Endothelial cell of umbilical vein (primary cell): Measurements from ENCODE around the gene UBE2E2. TPM values are rescaled to one million over a fixed set of nuclear protein-coding genes. Genes with fewer than 3 reads are reported as not detected.

ENCODE experiments used
- BruUV-seq: library from RNA; stranded (reverse); fragments of 400-500 nt; replicated peaks from 2 replicates; lab custom pipeline; 2021; lab: Mats Ljungman, UMichigan
- CTCF ChIA-PET: fragments of 300-600, 350-600 bp; sonication (Branson Sonifier 250); formaldehyde crosslinking; loops from one replicate; lab custom pipeline; 2021; ENCODE audit warnings: antibody characterized with exemption, inconsistent platforms; lab: Charles Lee
- POLR2A ChIA-PET: fragments of 300-600, 350-600 bp; sonication (Branson Sonifier 250); formaldehyde crosslinking; loops from one replicate; lab custom pipeline; 2021; ENCODE audit warnings: antibody characterized with exemption, inconsistent platforms; lab: Charles Lee
- DNase-seq: peaks from one replicate; pipeline ENCODE4 v3.0.0-alpha.2; 2011; ENCODE audit warnings: low read depth, low spot score
- FAIRE-seq: peaks from 2 replicates; lab custom pipeline; 2011; peaks lifted over from hg19 to GRCh38; lab: Jason Lieb, UNC
- H2AFZ ChIP-seq: 2 replicates; pipeline ENCODE4 v1.6.0; 2012; ENCODE audit warnings: low read depth, low read length, control low read depth, inconsistent platforms
- H3K27ac ChIP-seq: 2 replicates; pipeline ENCODE4 v1.5.1; 2011; ENCODE audit warnings: low read depth, mild to moderate bottlenecking, control low read depth, low read length, moderate library complexity; ENCODE audit not compliant: insufficient read depth
- H3K27me3 ChIP-seq, 2 experiments: 2 replicates each; pipeline versions ENCODE4 v1.6.0 to v1.6.1; 2011; ENCODE audit warnings: low read length in 2 of 2, mixed read lengths in 1 of 2; ENCODE audit not compliant: control insufficient read depth in 2 of 2, insufficient read depth in 2 of 2
- H3K36me3 ChIP-seq, 2 experiments: 2 replicates in 1 of 2; 3 replicates in 1 of 2; pipeline ENCODE4 v1.5.1; 2011; ENCODE audit warnings: low read length in 2 of 2, mild to moderate bottlenecking in 1 of 2, moderate library complexity in 1 of 2; ENCODE audit not compliant: control insufficient read depth in 2 of 2, insufficient read depth in 2 of 2; ENCODE audit errors: extremely low read depth in 1 of 2
- H3K4me1 ChIP-seq: 3 replicates; pipeline ENCODE4 v1.5.1; 2011; ENCODE audit warnings: mild to moderate bottlenecking, low read length; ENCODE audit not compliant: control insufficient read depth, insufficient read depth; ENCODE audit errors: extremely low read depth
- H3K4me2 ChIP-seq: 2 replicates; pipeline ENCODE4 v1.6.1; 2011; ENCODE audit warnings: low read length, control low read depth, mixed read lengths; ENCODE audit not compliant: insufficient read depth
- H3K4me3 ChIP-seq, 3 experiments: fragments of 200-600 bp in 1 of 3; sonication (generic), shearing (Covaris generic) in 1 of 3; replicated peaks in 1 of 3; 2 replicates each; pipeline ENCODE4 v1.5.1; 2011 to 2016; ENCODE audit warnings: control low read depth in 3 of 3, low read length in 3 of 3, mild to moderate bottlenecking in 2 of 3, inconsistent platforms in 1 of 3, low read depth in 1 of 3, moderate library complexity in 1 of 3; ENCODE audit not compliant: insufficient read depth in 1 of 3
- H3K79me2 ChIP-seq: 2 replicates; pipeline ENCODE4 v1.6.0; 2012; ENCODE audit warnings: low read length, inconsistent platforms; ENCODE audit not compliant: control insufficient read depth, insufficient read depth
- H3K9ac ChIP-seq: replicated peaks from 2 replicates; pipeline ENCODE3; 2011; ENCODE audit warnings: low read length, control low read depth; ENCODE audit not compliant: insufficient read depth; ENCODE audit errors: extremely low read depth
- H3K9me1 ChIP-seq: replicated peaks from 3 replicates; pipeline ENCODE4 v1.6.0; 2011; ENCODE audit warnings: mild to moderate bottlenecking, low read length; ENCODE audit not compliant: control insufficient read depth, insufficient read depth; ENCODE audit errors: extremely low read depth
- H3K9me3 ChIP-seq: replicated peaks from 2 replicates; pipeline ENCODE4 v1.5.1; 2012; ENCODE audit warnings: low read length, inconsistent platforms; ENCODE audit not compliant: control insufficient read depth, insufficient read depth
- H4K20me1 ChIP-seq: replicated peaks from 2 replicates; pipeline ENCODE3; 2011; ENCODE audit warnings: mild to moderate bottlenecking, low read length; ENCODE audit not compliant: control insufficient read depth, insufficient read depth; ENCODE audit errors: extremely low read depth
- EZH2 ChIP-seq: IDR thresholded peaks from 2 replicates; pipeline ENCODE4 v1.6.1; 2012; ENCODE audit warnings: borderline replicate concordance, low read depth, mild to moderate bottlenecking, moderate library complexity, low read length, inconsistent platforms; ENCODE audit not compliant: severe bottlenecking
- FOS ChIP-seq: IDR thresholded peaks from 2 replicates; pipeline ENCODE4 v1.6.1; 2011; ENCODE audit warnings: mild to moderate bottlenecking, low read length, moderate library complexity, borderline replicate concordance; ENCODE audit not compliant: insufficient read depth
- GATA2 ChIP-seq: IDR thresholded peaks from 2 replicates; pipeline ENCODE4 v1.7.0; 2011; ENCODE audit warnings: low read depth, mild to moderate bottlenecking, moderate library complexity, mixed read lengths, low read length; ENCODE audit not compliant: insufficient read length, insufficient read depth
- JUN ChIP-seq: IDR thresholded peaks from 2 replicates; pipeline ENCODE4 v1.6.1; 2011; ENCODE audit warnings: borderline replicate concordance, low read depth; ENCODE audit not compliant: insufficient read length, insufficient read depth
- MYC ChIP-seq: IDR thresholded peaks from one replicate; pipeline ENCODE4 v1.6.1; 2011; ENCODE audit warnings: mild to moderate bottlenecking, low read depth, low read length
- POLR2A ChIP-seq: IDR thresholded peaks from 2 replicates; pipeline ENCODE4 v1.6.1; 2012; ENCODE audit warnings: low read depth, mild to moderate bottlenecking, control low read depth, low read length
- POLR2AphosphoS5 ChIP-seq: IDR thresholded peaks from 2 replicates; pipeline ENCODE4 v1.6.1; 2012; ENCODE audit warnings: low read depth, mild to moderate bottlenecking, control low read depth, low read length, moderate library complexity; ENCODE audit not compliant: insufficient read depth
- dilution Hi-C: fragments of 300-500 bp; cut with MboI; formaldehyde crosslinking; loops from one replicate; pipeline ENCODE4 v1.15.0; 2019; ENCODE audit warnings: low sequenced_read_pairs; ENCODE audit not compliant: extremely low pct_ligation_motif_present
- intact Hi-C: fragments of 100-400 bp; cut with micrococcal nuclease; formaldehyde crosslinking; loops from one replicate; pipeline ENCODE4 v1.10.0; 2022
- polyA plus RNA-seq, 4 experiments: library from polyadenylated mRNA; depleted of rRNA in 3 of 4; stranded (reverse) in 3 of 4; unstranded in 1 of 4; fragments of >200 nt; gene quantifications; 2 replicates each; pipeline versions ENCODE4 v1.2.1 to v1.2.3, GENCODE V29; 2011 to 2012; ENCODE audit warnings: missing spikeins in 1 of 4
- total RNA-seq: library from RNA; stranded (reverse); gene quantifications from 2 replicates; pipeline ENCODE4 v1.2.3, GENCODE V29; 2021
- TF ChIP-seq, protein P1 (sequence below), 2 donors: IDR thresholded peaks; 1 replicate in 1 of 2; 2 replicates in 1 of 2; pipeline ENCODE4 v1.5.1; 2011; ENCODE audit warnings: low read length in 2 of 2, mild to moderate bottlenecking in 2 of 2, moderate library complexity in 2 of 2, control low read depth in 1 of 2, inconsistent platforms in 1 of 2, low read depth in 1 of 2; ENCODE audit not compliant: insufficient read depth in 1 of 2; ENCODE audit errors: extremely low read depth in 1 of 2
- TF ChIP-seq, protein P2 (sequence below): IDR thresholded peaks from 2 replicates; pipeline ENCODE4 v1.6.1; 2011; ENCODE audit not compliant: insufficient read depth, insufficient read length

The UBE2E2 gene
- total and polyA plus RNA-seq, 2 donors (not counting 3 experiments of a cell fraction or from before 2014, with no cell fraction given) = 37.0 to 45.4 TPM

DNA sequence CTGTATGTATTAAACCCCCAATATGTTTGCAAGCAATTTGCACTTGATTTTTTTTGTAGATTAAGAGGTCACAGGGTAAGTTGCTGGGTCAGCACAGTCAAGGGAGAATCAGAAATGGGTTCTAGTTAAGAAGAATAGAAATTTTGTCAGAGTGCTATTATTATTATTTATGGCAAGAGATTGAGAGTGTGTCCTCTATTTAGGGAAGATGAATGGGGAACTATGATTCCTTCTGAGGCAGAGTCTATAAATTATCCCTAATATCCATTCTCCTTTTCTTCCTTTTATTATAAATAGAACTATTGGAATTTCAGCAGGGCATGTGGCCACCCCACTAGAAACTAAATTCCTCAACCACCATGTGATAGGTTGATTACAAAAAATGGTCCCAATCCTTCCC lies 392.7 kb downstream of the UBE2E2 start:
- dilution Hi-C loops = no loop called here

More for the DNA sequence above, 392.7 kb downstream of the UBE2E2 start:
- ChIA-PET CTCF (no interaction called here), POLR2A (no interaction called here)
- H4K20me1 ChIP-seq = no peaks in the 10 kb centered on the region
- H3K9ac ChIP-seq = no peak overlapping the region
- no peak overlapping the region for H2AFZ ChIP-seq
- H3K27me3 ChIP-seq = no peaks in the 10 kb centered on the region
- intact Hi-C loops = no loop called here
- no peaks in the 10 kb centered on the region for H3K9me1 ChIP-seq
- H3K4me3 ChIP-seq = no peak overlapping the region
- H3K9me3 ChIP-seq = no peaks in the 10 kb centered on the region
- H3K4me1 ChIP-seq = no peaks in the 10 kb centered on the region
- FAIRE-seq (no peak), DNase-seq (no peak)
- H3K79me2 ChIP-seq = no peaks in the 10 kb centered on the region
- no TSS peak for BruUV-seq
- TF ChIP-seq EZH2 = no peak
- TF ChIP-seq, protein P1, sequence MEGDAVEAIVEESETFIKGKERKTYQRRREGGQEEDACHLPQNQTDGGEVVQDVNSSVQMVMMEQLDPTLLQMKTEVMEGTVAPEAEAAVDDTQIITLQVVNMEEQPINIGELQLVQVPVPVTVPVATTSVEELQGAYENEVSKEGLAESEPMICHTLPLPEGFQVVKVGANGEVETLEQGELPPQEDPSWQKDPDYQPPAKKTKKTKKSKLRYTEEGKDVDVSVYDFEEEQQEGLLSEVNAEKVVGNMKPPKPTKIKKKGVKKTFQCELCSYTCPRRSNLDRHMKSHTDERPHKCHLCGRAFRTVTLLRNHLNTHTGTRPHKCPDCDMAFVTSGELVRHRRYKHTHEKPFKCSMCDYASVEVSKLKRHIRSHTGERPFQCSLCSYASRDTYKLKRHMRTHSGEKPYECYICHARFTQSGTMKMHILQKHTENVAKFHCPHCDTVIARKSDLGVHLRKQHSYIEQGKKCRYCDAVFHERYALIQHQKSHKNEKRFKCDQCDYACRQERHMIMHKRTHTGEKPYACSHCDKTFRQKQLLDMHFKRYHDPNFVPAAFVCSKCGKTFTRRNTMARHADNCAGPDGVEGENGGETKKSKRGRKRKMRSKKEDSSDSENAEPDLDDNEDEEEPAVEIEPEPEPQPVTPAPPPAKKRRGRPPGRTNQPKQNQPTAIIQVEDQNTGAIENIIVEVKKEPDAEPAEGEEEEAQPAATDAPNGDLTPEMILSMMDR (IDR thresholded peaks at IDR 0.05; ENCODE audit: extremely low read depth in 1 of 2, insufficient read depth in 1 of 2, low read depth in 1 of 2, low read length in 2 of 2) = no peak
- no peak for TF ChIP-seq POLR2A
- no peak for TF ChIP-seq MYC
- TF ChIP-seq GATA2 = no peak
- TF ChIP-seq FOS = no peak
- TF ChIP-seq, protein P2, sequence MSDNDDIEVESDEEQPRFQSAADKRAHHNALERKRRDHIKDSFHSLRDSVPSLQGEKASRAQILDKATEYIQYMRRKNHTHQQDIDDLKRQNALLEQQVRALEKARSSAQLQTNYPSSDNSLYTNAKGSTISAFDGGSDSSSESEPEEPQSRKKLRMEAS = no peak
- no peak for TF ChIP-seq POLR2AphosphoS5
- TF ChIP-seq JUN = no peak
- H3K36me3 ChIP-seq = no peaks in the 10 kb centered on the region
- H3K27ac ChIP-seq = no peak overlapping the region
- no peak overlapping the region for H3K4me2 ChIP-seq
